ENCODE data around the gene SLC7A8. TPM values are rescaled to one million over a fixed set of nuclear protein-coding genes. Genes with fewer than 3 reads are reported as not detected.

Gene SLC7A8
- total RNA-seq, 1 experiment from 2014 or later, result 77.9 TPM

DNA sequence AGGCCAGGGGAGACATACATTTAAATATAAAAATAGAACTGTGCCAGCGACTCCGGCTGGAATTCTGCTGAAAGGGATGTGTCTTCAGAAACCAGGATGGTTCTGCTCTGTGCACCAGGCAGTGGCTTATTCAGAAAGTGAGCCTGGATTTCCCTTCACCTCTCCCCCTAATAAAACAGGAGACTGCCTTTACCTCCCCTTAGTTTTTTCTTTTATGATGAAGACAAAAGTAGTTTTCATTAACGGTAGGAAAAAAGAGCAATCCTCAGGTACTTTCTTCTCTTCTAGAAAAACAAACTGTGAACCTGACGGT is 346 bp downstream of the SLC7A8 start:
- H3K4me2 ChIP-seq (ENCODE audit: insufficient read depth, insufficient read length, low read length), result peak overlapping the region; percentile 87
- no peak overlapping the region for H2BK120ac ChIP-seq (ENCODE audit: low read depth, low read length, poor library complexity, severe bottlenecking)
- no peak for DNase-seq
- TF ChIP-seq, protein P1, sequence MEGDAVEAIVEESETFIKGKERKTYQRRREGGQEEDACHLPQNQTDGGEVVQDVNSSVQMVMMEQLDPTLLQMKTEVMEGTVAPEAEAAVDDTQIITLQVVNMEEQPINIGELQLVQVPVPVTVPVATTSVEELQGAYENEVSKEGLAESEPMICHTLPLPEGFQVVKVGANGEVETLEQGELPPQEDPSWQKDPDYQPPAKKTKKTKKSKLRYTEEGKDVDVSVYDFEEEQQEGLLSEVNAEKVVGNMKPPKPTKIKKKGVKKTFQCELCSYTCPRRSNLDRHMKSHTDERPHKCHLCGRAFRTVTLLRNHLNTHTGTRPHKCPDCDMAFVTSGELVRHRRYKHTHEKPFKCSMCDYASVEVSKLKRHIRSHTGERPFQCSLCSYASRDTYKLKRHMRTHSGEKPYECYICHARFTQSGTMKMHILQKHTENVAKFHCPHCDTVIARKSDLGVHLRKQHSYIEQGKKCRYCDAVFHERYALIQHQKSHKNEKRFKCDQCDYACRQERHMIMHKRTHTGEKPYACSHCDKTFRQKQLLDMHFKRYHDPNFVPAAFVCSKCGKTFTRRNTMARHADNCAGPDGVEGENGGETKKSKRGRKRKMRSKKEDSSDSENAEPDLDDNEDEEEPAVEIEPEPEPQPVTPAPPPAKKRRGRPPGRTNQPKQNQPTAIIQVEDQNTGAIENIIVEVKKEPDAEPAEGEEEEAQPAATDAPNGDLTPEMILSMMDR (conservative IDR thresholded peaks at IDR 0.05), result no peak
- H3K4me1 ChIP-seq (ENCODE audit: insufficient read depth, low read length), result no peaks in the 10 kb centered on the region; the same call in 1 of the 2 replicates
- no peak overlapping the region for H2AK5ac ChIP-seq (ENCODE audit: insufficient read length, low read length)
- WGBS (ENCODE audit: extremely low coverage, insufficient read length, low lambda C conversion rate), result no CpG with 5 or more reads among the region's 4 CpGs
- Mint-ChIP-seq H3K9me3 (no peaks in the 10 kb centered on the region), H3K4me1 (peaks cover 24 to 41% of the 10 kb centered on the region in 2 experiments), H3K36me3 (ENCODE audit: insufficient read depth in 1 of 3, low read depth in 3 of 3) (peaks cover 0 to 10% (median 9%) of the 10 kb centered on the region in 3 experiments; a peak in 4 of 7 replicates), H3K4me3 (no peak overlapping the region), H3K27me3 (ENCODE audit: low read depth) (no peaks in the 10 kb centered on the region), H3K27ac (no peak overlapping the region)
- H3K79me2 ChIP-seq (ENCODE audit: insufficient read depth, low read length), result peaks cover 17% of the 10 kb centered on the region; the same call in 1 of the 2 replicates
- no peaks in the 10 kb centered on the region for H3K9me3 ChIP-seq (ENCODE audit: control insufficient read depth, low read depth, low read length)
- H3T11ph ChIP-seq (ENCODE audit: low read length), result no peak overlapping the region
- H3K27me3 ChIP-seq (ENCODE audit: insufficient read depth, low read length), result no peaks in the 10 kb centered on the region
- peak overlapping the region; percentile 38 for H3K27ac ChIP-seq (ENCODE audit: insufficient read length, low read depth, low read length)
- H2BK5ac ChIP-seq (ENCODE audit: insufficient read length, low read length), result no peak overlapping the region
- no peak overlapping the region for H4K91ac ChIP-seq (ENCODE audit: insufficient read length, low read depth, low read length)
- no peak overlapping the region for H3K56ac ChIP-seq (ENCODE audit: insufficient read length, low read depth, low read length)
- no peaks in the 10 kb centered on the region for H4K20me1 ChIP-seq (ENCODE audit: control insufficient read depth, insufficient read depth, insufficient read length)
- no peak overlapping the region for H2BK12ac ChIP-seq (ENCODE audit: insufficient read length, low read depth, low read length)
- H3K9ac ChIP-seq (ENCODE audit: extremely low read depth, insufficient read length, low read length), result peak overlapping the region; percentile 86
- no peak overlapping the region for H2BK15ac ChIP-seq (ENCODE audit: low read depth, low read length)
- no peak overlapping the region for H2BK20ac ChIP-seq (ENCODE audit: low read depth, low read length, poor library complexity, severe bottlenecking)
- no peak overlapping the region for H4K8ac ChIP-seq (replicated peaks; ENCODE audit: insufficient read length, low read depth, low read length)
- H3K4ac ChIP-seq (ENCODE audit: low read depth, low read length), result no peak overlapping the region
- H3K23ac ChIP-seq (ENCODE audit: insufficient read length, low read depth, low read length), result no peak overlapping the region
- H4K5ac ChIP-seq (ENCODE audit: insufficient read length, low read depth, low read length), result no peak overlapping the region
- no peak overlapping the region; the same call in 1 of the 2 replicates for H3K14ac ChIP-seq (ENCODE audit: insufficient read depth, low read length)
- H2AFZ ChIP-seq (ENCODE audit: low read length), result no peak overlapping the region
- no peaks in the 10 kb centered on the region for H3K79me1 ChIP-seq (ENCODE audit: insufficient read depth, low read depth, low read length, poor library complexity, severe bottlenecking)
- peaks cover 7% of the 10 kb centered on the region for H3K23me2 ChIP-seq (ENCODE audit: insufficient read length, low read depth, low read length, poor library complexity, severe bottlenecking)
- H3K18ac ChIP-seq (ENCODE audit: insufficient read length, low read depth, low read length), result peak overlapping the region; percentile 87

All from H9 (cell line).